Measurements from ENCODE around the gene L2HGDH. TPM values are rescaled to one million over a fixed set of nuclear protein-coding genes. Genes with fewer than 3 reads are reported as not detected.
A peak's percentile ranks its signal among the peaks of the same experiment; 100 is the strongest.

L2HGDH gene
- total RNA-seq, 1 donor from 2014 or later: 14.2 TPM

GRCh38 chr14:50231475-50232275, 80.4 kb downstream of the L2HGDH start, which contains the start of gene SOS2:
Gene SOS2 (minus strand): TSS chr14:50231578. CDS start chr14:50231283, 295 bp downstream.
- intact Hi-C loops (cut with micrococcal nuclease): loop anchor here (1.0 to 5.0 kb wide), 10 partner anchors 115 to 1616 kb away; partner anchors contain the start of genes KLHDC2, MGAT2, RPL36AL and RPS29
- H3K4me1 Mint-ChIP-seq (ENCODE audit: low read depth): peaks cover 36% of the 10 kb centered on the region
- peaks cover 25% of the 10 kb centered on the region for H3K36me3 Mint-ChIP-seq (ENCODE audit: low read depth)

GRCh38 chr14:50230701-50231474, 81.1 kb downstream of the L2HGDH start:
- Mint-ChIP-seq H3K27ac (peak overlapping the region; percentile 88), H3K9me3 (peaks cover 20% of the 10 kb centered on the region), H3K36me3 (ENCODE audit: low read depth) (peaks cover 24% of the 10 kb centered on the region), H3K27me3 (ENCODE audit: low read depth) (peaks cover 4% of the 10 kb centered on the region), H3K4me3 (ENCODE audit: low read depth) (peak overlapping the region; percentile 92), H3K4me1 (ENCODE audit: low read depth) (peaks cover 43% of the 10 kb centered on the region)
- intact Hi-C loops (cut with micrococcal nuclease): loop anchor here (1.0 to 5.0 kb wide), 10 partner anchors 115 to 1616 kb away; partner anchors contain the start of genes KLHDC2, MGAT2, RPL36AL and RPS29
- peak; percentile 40 for DNase-seq (ENCODE audit: low spot score)

More at GRCh38 chr14:50231475-50232275, 80.4 kb downstream of the L2HGDH start, which contains the start of gene SOS2:
- H3K27me3 Mint-ChIP-seq (ENCODE audit: low read depth): peaks cover 4% of the 10 kb centered on the region
- H3K9me3 Mint-ChIP-seq: peaks cover 20% of the 10 kb centered on the region
- DNase-seq (ENCODE audit: low spot score): peak; percentile 80
- peak within 1 kb of the TSS; percentile 88 for H3K27ac Mint-ChIP-seq
- peak within 1 kb of the TSS; percentile 92 for H3K4me3 Mint-ChIP-seq (ENCODE audit: low read depth)

GRCh38 chr14:50230401-50230700, 81.7 kb downstream of the L2HGDH start:
- no peak for DNase-seq (ENCODE audit: low spot score)
- peaks cover 20% of the 10 kb centered on the region for H3K36me3 Mint-ChIP-seq (ENCODE audit: low read depth)
- peak overlapping the region; percentile 92 for H3K4me3 Mint-ChIP-seq (ENCODE audit: low read depth)
- peaks cover 14% of the 10 kb centered on the region for H3K9me3 Mint-ChIP-seq
- H3K4me1 Mint-ChIP-seq (ENCODE audit: low read depth): peaks cover 47% of the 10 kb centered on the region
- peak overlapping the region; percentile 88 for H3K27ac Mint-ChIP-seq
- intact Hi-C loops (cut with micrococcal nuclease): loop anchor here (5.0 kb wide), 7 partner anchors 292 to 1617 kb away; partner anchors contain the start of genes KLHDC2, MGAT2, RPL36AL and RPS29
- peaks cover 4% of the 10 kb centered on the region for H3K27me3 Mint-ChIP-seq (ENCODE audit: low read depth)

GRCh38 chr14:50229681-50230080, 82.3 kb downstream of the L2HGDH start:
- no peak for DNase-seq (ENCODE audit: low spot score)
- Mint-ChIP-seq H3K9me3 (peaks cover 7% of the 10 kb centered on the region), H3K36me3 (ENCODE audit: low read depth) (peaks cover 14% of the 10 kb centered on the region), H3K27ac (no peak overlapping the region), H3K4me3 (ENCODE audit: low read depth) (peak overlapping the region; percentile 47), H3K4me1 (ENCODE audit: low read depth) (peaks cover 42% of the 10 kb centered on the region), H3K27me3 (ENCODE audit: low read depth) (peaks cover 4% of the 10 kb centered on the region)
- intact Hi-C loops (cut with micrococcal nuclease): loop anchor here (5.0 kb wide), 7 partner anchors 293 to 1618 kb away; partner anchors contain the start of genes KLHDC2, MGAT2, RPL36AL and RPS29

- intact Hi-C loops (cut with micrococcal nuclease): no loop called here
- H3K27me3 Mint-ChIP-seq (ENCODE audit: low read depth): peaks cover 4% of the 10 kb centered on the region
- H3K36me3 Mint-ChIP-seq (ENCODE audit: low read depth): peaks cover 10% of the 10 kb centered on the region
- DNase-seq (ENCODE audit: low spot score): no peak
- H3K4me3 Mint-ChIP-seq (ENCODE audit: low read depth): no peak overlapping the region
- no peak overlapping the region for H3K27ac Mint-ChIP-seq
- peaks cover 7% of the 10 kb centered on the region for H3K9me3 Mint-ChIP-seq
- H3K4me1 Mint-ChIP-seq (ENCODE audit: low read depth): peaks cover 35% of the 10 kb centered on the region
Measured at GRCh38 chr14:50228313-50228712, 83.7 kb downstream of the L2HGDH start.

GRCh38 chr14:50225974-50226297, 86.1 kb downstream of the L2HGDH start:
- peaks cover 40% of the 10 kb centered on the region for H3K4me1 Mint-ChIP-seq (ENCODE audit: low read depth)
- intact Hi-C loops (cut with micrococcal nuclease): no loop called here
- H3K27ac Mint-ChIP-seq: no peak overlapping the region
- no peak for DNase-seq (ENCODE audit: low spot score)
- H3K4me3 Mint-ChIP-seq (ENCODE audit: low read depth): no peak overlapping the region
- H3K27me3 Mint-ChIP-seq (ENCODE audit: low read depth): peaks cover 3% of the 10 kb centered on the region
- H3K36me3 Mint-ChIP-seq (ENCODE audit: low read depth): peaks cover 20% of the 10 kb centered on the region
- peaks cover 7% of the 10 kb centered on the region for H3K9me3 Mint-ChIP-seq

GRCh38 chr14:50225067-50225973, 86.7 kb downstream of the L2HGDH start:
- Mint-ChIP-seq H3K4me1 (ENCODE audit: low read depth) (peaks cover 36% of the 10 kb centered on the region), H3K36me3 (ENCODE audit: low read depth) (peaks cover 18% of the 10 kb centered on the region), H3K27me3 (ENCODE audit: low read depth) (peaks cover 3% of the 10 kb centered on the region), H3K9me3 (peaks cover 7% of the 10 kb centered on the region), H3K27ac (no peak overlapping the region), H3K4me3 (ENCODE audit: low read depth) (no peak overlapping the region)
- intact Hi-C loops (cut with micrococcal nuclease): no loop called here
- no peak for DNase-seq (ENCODE audit: low spot score)

GRCh38 chr14:50222055-50222613, 89.9 kb downstream of the L2HGDH start:
- H3K4me1 Mint-ChIP-seq (ENCODE audit: low read depth): peaks cover 27% of the 10 kb centered on the region
- H3K9me3 Mint-ChIP-seq: no peaks in the 10 kb centered on the region
- DNase-seq (ENCODE audit: low spot score): no peak
- no peak overlapping the region for H3K27ac Mint-ChIP-seq
- H3K4me3 Mint-ChIP-seq (ENCODE audit: low read depth): no peak overlapping the region
- no peaks in the 10 kb centered on the region for H3K27me3 Mint-ChIP-seq (ENCODE audit: low read depth)
- H3K36me3 Mint-ChIP-seq (ENCODE audit: low read depth): peaks cover 10% of the 10 kb centered on the region
- intact Hi-C loops (cut with micrococcal nuclease): no loop called here

GRCh38 chr14:50218501-50218900, 93.5 kb downstream of the L2HGDH start:
- Mint-ChIP-seq H3K4me3 (ENCODE audit: low read depth) (no peak overlapping the region), H3K27ac (no peak overlapping the region), H3K36me3 (ENCODE audit: low read depth) (peaks cover 10% of the 10 kb centered on the region), H3K9me3 (no peaks in the 10 kb centered on the region), H3K4me1 (ENCODE audit: low read depth) (peaks cover 19% of the 10 kb centered on the region), H3K27me3 (ENCODE audit: low read depth) (no peaks in the 10 kb centered on the region)
- intact Hi-C loops (cut with micrococcal nuclease): no loop called here
- no peak for DNase-seq (ENCODE audit: low spot score)

- H3K27ac Mint-ChIP-seq: no peak overlapping the region
- DNase-seq (ENCODE audit: low spot score): no peak
- no peak overlapping the region for H3K4me3 Mint-ChIP-seq (ENCODE audit: low read depth)
- no peaks in the 10 kb centered on the region for H3K36me3 Mint-ChIP-seq (ENCODE audit: low read depth)
- H3K9me3 Mint-ChIP-seq: no peaks in the 10 kb centered on the region
- intact Hi-C loops (cut with micrococcal nuclease): no loop called here
- peaks cover 7% of the 10 kb centered on the region for H3K4me1 Mint-ChIP-seq (ENCODE audit: low read depth)
- H3K27me3 Mint-ChIP-seq (ENCODE audit: low read depth): no peaks in the 10 kb centered on the region
Measured at GRCh38 chr14:50215416-50215815, 96.6 kb downstream of the L2HGDH start.

GRCh38 chr14:50213795-50214194, 98.2 kb downstream of the L2HGDH start:
- Mint-ChIP-seq H3K36me3 (ENCODE audit: low read depth) (no peaks in the 10 kb centered on the region), H3K27ac (no peak overlapping the region), H3K27me3 (ENCODE audit: low read depth) (no peaks in the 10 kb centered on the region), H3K9me3 (no peaks in the 10 kb centered on the region), H3K4me3 (ENCODE audit: low read depth) (no peak overlapping the region), H3K4me1 (ENCODE audit: low read depth) (peaks cover 6% of the 10 kb centered on the region)
- intact Hi-C loops (cut with micrococcal nuclease): no loop called here
- no peak for DNase-seq (ENCODE audit: low spot score)

- no peaks in the 10 kb centered on the region for H3K36me3 Mint-ChIP-seq (ENCODE audit: low read depth)
- intact Hi-C loops (cut with micrococcal nuclease): no loop called here
- DNase-seq (ENCODE audit: low spot score): no peak
- no peaks in the 10 kb centered on the region for H3K9me3 Mint-ChIP-seq
- H3K4me3 Mint-ChIP-seq (ENCODE audit: low read depth): no peak overlapping the region
- peaks cover 3% of the 10 kb centered on the region for H3K4me1 Mint-ChIP-seq (ENCODE audit: low read depth)
- no peaks in the 10 kb centered on the region for H3K27me3 Mint-ChIP-seq (ENCODE audit: low read depth)
- no peak overlapping the region for H3K27ac Mint-ChIP-seq
Measured at GRCh38 chr14:50212726-50213125, 99.3 kb downstream of the L2HGDH start.
